ENCODE data around the gene SPAG8.

Gene SPAG8

DNA sequence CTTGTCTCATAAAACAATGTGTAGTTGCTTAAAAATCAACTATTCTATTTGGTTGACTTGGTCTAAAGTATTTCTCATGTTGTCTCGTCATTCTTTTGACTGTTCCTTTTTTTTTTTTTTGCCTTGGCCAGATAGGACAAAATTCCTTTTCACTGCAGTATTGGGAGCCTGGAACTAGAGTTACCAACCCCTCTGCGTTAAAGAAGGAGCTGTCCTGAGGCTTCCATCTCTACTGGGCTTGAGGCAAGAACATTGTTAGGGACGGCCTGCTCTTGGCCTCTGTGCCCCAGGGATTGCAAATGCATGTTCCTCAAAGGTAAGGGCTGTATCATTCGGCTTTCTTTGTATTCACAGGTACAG lies 22.1 kb downstream of the SPAG8 start:
- TF ChIP-seq TCF4 (CRISPR knock-in tag; IDR thresholded peaks at IDR 0.05; ENCODE audit: borderline replicate concordance): no peak
- no peak for TF ChIP-seq RARB (CRISPR knock-in tag; IDR thresholded peaks at IDR 0.05)
- no peak for TF ChIP-seq GLIS3 (CRISPR knock-in tag; IDR thresholded peaks at IDR 0.05)
- TF ChIP-seq, protein P1, sequence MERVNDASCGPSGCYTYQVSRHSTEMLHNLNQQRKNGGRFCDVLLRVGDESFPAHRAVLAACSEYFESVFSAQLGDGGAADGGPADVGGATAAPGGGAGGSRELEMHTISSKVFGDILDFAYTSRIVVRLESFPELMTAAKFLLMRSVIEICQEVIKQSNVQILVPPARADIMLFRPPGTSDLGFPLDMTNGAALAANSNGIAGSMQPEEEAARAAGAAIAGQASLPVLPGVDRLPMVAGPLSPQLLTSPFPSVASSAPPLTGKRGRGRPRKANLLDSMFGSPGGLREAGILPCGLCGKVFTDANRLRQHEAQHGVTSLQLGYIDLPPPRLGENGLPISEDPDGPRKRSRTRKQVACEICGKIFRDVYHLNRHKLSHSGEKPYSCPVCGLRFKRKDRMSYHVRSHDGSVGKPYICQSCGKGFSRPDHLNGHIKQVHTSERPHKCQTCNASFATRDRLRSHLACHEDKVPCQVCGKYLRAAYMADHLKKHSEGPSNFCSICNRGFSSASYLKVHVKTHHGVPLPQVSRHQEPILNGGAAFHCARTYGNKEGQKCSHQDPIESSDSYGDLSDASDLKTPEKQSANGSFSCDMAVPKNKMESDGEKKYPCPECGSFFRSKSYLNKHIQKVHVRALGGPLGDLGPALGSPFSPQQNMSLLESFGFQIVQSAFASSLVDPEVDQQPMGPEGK (CRISPR knock-in tag; IDR thresholded peaks at IDR 0.05; ENCODE audit: borderline replicate concordance): no peak
- ATAC-seq: peak; percentile 26; the same call in 2 of the 3 replicates

GRCh38 chr9:35789541-35789940 lies 22.5 kb downstream of the SPAG8 start:
- TF ChIP-seq ZNF70 (CRISPR knock-in tag; IDR thresholded peaks at IDR 0.05): no peak
- TF ChIP-seq, protein P2, sequence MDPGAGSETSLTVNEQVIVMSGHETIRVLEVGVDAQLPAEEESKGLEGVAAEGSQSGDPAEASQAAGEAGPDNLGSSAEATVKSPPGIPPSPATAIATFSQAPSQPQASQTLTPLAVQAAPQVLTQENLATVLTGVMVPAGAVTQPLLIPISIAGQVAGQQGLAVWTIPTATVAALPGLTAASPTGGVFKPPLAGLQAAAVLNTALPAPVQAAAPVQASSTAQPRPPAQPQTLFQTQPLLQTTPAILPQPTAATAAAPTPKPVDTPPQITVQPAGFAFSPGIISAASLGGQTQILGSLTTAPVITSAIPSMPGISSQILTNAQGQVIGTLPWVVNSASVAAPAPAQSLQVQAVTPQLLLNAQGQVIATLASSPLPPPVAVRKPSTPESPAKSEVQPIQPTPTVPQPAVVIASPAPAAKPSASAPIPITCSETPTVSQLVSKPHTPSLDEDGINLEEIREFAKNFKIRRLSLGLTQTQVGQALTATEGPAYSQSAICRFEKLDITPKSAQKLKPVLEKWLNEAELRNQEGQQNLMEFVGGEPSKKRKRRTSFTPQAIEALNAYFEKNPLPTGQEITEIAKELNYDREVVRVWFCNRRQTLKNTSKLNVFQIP (CRISPR knock-in tag; IDR thresholded peaks at IDR 0.05; ENCODE audit: borderline replicate concordance, low read depth): no peak
- TF ChIP-seq ZFP30 (CRISPR knock-in tag; IDR thresholded peaks at IDR 0.05): no peak
- TF ChIP-seq RARB (CRISPR knock-in tag; IDR thresholded peaks at IDR 0.05): no peak
- no peak for ATAC-seq

DNA sequence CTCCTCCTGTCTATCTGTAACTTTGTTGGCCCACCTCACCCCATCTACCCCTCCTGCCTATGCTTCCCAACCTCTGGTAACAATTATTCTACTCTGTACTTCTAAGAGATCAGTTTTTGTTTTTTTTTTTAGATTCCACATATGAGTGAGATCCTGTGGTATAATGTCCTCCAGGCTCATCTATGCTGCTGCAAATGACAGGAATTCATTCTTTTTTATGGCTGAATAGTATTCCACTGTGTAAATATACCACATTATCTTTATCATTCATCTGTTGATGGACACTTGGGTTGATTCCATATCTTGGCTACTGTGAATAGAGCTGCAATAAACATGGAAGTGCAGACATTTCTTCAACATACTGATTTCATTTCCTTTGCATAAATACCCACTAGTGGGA lies 28.6 kb downstream of the SPAG8 start:
- no peak for TF ChIP-seq ZC3H10 (CRISPR knock-in tag; IDR thresholded peaks at IDR 0.05)
- no peak for TF ChIP-seq ZFP30 (CRISPR knock-in tag; IDR thresholded peaks at IDR 0.05)
- no peak for TF ChIP-seq ZNF70 (CRISPR knock-in tag; IDR thresholded peaks at IDR 0.05)
- no peak for TF ChIP-seq ARNTL (CRISPR knock-in tag; IDR thresholded peaks at IDR 0.05; ENCODE audit: borderline replicate concordance, low read depth)
- no peak for TF ChIP-seq TOX (CRISPR knock-in tag; IDR thresholded peaks at IDR 0.05; ENCODE audit: borderline replicate concordance)
- TF ChIP-seq PPARA (CRISPR knock-in tag; IDR thresholded peaks at IDR 0.05; ENCODE audit: borderline replicate concordance): no peak
- no peak for TF ChIP-seq BACH2 (CRISPR knock-in tag; IDR thresholded peaks at IDR 0.05; ENCODE audit: borderline replicate concordance)
- no peak for TF ChIP-seq ZFP3 (CRISPR knock-in tag; IDR thresholded peaks at IDR 0.05)
- no peak for TF ChIP-seq ISL1 (CRISPR knock-in tag; IDR thresholded peaks at IDR 0.05)
- no peak for TF ChIP-seq OSR1 (CRISPR knock-in tag; IDR thresholded peaks at IDR 0.05)
- no peak for TF ChIP-seq CSDC2 (CRISPR knock-in tag; IDR thresholded peaks at IDR 0.05)
- TF ChIP-seq, protein P3, sequence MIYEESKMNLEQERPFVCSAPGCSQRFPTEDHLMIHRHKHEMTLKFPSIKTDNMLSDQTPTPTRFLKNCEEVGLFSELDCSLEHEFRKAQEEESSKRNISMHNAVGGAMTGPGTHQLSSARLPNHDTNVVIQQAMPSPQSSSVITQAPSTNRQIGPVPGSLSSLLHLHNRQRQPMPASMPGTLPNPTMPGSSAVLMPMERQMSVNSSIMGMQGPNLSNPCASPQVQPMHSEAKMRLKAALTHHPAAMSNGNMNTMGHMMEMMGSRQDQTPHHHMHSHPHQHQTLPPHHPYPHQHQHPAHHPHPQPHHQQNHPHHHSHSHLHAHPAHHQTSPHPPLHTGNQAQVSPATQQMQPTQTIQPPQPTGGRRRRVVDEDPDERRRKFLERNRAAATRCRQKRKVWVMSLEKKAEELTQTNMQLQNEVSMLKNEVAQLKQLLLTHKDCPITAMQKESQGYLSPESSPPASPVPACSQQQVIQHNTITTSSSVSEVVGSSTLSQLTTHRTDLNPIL (CRISPR knock-in tag; IDR thresholded peaks at IDR 0.05; ENCODE audit: low read depth): no peak
- TF ChIP-seq, protein P1 (CRISPR knock-in tag; IDR thresholded peaks at IDR 0.05; ENCODE audit: borderline replicate concordance): no peak
- no peak for TF ChIP-seq TCF4 (CRISPR knock-in tag; IDR thresholded peaks at IDR 0.05; ENCODE audit: borderline replicate concordance)
- TF ChIP-seq, protein P4, sequence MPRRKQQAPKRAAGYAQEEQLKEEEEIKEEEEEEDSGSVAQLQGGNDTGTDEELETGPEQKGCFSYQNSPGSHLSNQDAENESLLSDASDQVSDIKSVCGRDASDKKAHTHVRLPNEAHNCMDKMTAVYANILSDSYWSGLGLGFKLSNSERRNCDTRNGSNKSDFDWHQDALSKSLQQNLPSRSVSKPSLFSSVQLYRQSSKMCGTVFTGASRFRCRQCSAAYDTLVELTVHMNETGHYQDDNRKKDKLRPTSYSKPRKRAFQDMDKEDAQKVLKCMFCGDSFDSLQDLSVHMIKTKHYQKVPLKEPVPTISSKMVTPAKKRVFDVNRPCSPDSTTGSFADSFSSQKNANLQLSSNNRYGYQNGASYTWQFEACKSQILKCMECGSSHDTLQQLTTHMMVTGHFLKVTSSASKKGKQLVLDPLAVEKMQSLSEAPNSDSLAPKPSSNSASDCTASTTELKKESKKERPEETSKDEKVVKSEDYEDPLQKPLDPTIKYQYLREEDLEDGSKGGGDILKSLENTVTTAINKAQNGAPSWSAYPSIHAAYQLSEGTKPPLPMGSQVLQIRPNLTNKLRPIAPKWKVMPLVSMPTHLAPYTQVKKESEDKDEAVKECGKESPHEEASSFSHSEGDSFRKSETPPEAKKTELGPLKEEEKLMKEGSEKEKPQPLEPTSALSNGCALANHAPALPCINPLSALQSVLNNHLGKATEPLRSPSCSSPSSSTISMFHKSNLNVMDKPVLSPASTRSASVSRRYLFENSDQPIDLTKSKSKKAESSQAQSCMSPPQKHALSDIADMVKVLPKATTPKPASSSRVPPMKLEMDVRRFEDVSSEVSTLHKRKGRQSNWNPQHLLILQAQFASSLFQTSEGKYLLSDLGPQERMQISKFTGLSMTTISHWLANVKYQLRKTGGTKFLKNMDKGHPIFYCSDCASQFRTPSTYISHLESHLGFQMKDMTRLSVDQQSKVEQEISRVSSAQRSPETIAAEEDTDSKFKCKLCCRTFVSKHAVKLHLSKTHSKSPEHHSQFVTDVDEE (CRISPR knock-in tag; IDR thresholded peaks at IDR 0.05): no peak
- no peak for TF ChIP-seq RARB (CRISPR knock-in tag; IDR thresholded peaks at IDR 0.05)
- TF ChIP-seq ZNF8 (CRISPR knock-in tag; IDR thresholded peaks at IDR 0.05): no peak; the same call in 1 of the 2 replicates
- TF ChIP-seq GLIS3 (CRISPR knock-in tag; IDR thresholded peaks at IDR 0.05): no peak
- ATAC-seq: no peak

GRCh38 chr9:35781066-35781465 lies 31.0 kb downstream of the SPAG8 start:
- ATAC-seq: no peak
- no peak for TF ChIP-seq ZFP3 (CRISPR knock-in tag; IDR thresholded peaks at IDR 0.05)
- TF ChIP-seq, protein P3 (CRISPR knock-in tag; IDR thresholded peaks at IDR 0.05; ENCODE audit: low read depth): no peak
- TF ChIP-seq, protein P1 (CRISPR knock-in tag; IDR thresholded peaks at IDR 0.05; ENCODE audit: borderline replicate concordance): no peak
- TF ChIP-seq ZC3H10 (CRISPR knock-in tag; IDR thresholded peaks at IDR 0.05): no peak
- TF ChIP-seq, protein P4 (CRISPR knock-in tag; IDR thresholded peaks at IDR 0.05): no peak
- no peak for TF ChIP-seq SNAI2 (CRISPR knock-in tag; IDR thresholded peaks at IDR 0.05)
